ENCODE results near the gene SLC9C2.
"Not testable (repeated sequence)": the region's sequence is repeated elsewhere in the genome, so short reads cannot be mapped to it uniquely, and the experiment has no call there.

The SLC9C2 gene

DNA sequence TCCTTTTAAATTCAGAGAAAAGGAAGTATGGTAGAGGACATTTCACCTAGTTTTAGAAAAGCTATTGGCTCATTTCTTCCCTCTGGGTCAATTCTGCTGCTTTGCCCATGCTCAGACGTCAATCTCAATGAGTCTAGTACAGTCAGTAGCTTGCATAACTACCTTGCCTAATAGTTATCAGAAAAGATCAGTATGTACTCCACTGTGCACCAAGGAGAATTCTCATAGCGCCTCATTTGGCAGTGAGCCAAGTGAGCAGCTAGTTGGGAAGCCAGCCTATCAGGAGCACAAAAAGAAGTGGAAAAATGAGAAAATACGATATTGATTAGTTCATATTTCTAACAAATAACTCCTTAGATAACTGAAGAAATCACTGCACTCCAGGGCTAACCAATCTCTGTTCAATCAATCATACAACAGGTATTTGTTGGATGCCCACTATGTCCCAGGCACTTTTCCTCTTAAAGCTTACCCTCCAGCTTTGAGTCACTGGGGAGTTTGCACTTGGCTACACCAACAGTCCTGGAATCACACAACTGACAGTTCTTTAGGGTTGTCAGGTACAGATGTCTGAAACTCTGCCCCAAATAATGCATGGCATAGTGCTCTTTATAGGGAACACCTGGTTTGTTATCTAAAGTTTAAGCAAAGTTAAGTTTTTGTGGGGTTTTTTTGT, 75.6 kb downstream of the SLC9C2 start:
- Histone ChIP-seq H3K27ac (ENCODE audit: low read depth, low read length, severe bottlenecking) (no peak overlapping the region), H3K4me1 (ENCODE audit: control insufficient read depth, insufficient read depth, low read length, poor library complexity, severe bottlenecking) (peaks cover 9% of the 10 kb centered on the region)
- WGBS, 2 experiments (ENCODE audit: insufficient coverage in 2 of 2): 100% methylated on average over 1 of the region's 3 CpGs; no CpG with 5 or more reads in 1 of the 2 experiments

DNA sequence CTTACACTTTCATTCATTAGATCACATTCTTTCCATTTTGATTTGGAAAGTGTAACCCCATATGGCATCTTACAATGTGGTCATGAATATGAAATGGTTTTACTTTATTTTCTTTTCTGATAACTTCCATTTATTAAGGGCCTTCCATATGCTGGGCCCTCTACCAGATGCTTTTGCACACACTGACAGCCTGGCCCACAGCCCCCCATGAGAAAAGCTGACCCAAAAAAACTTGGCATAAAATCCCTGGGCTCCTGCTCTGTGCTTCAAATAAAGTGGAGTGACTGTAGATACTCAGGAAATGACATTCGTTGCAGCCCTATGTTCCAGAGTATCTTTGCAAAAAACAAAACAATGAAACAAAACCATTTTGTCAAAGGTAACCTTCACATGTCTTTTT, 76.9 kb downstream of the SLC9C2 start:
- no peak overlapping the region for H3K27ac ChIP-seq (ENCODE audit: low read depth, low read length, severe bottlenecking)
- no peaks in the 10 kb centered on the region for H3K36me3 ChIP-seq (ENCODE audit: control insufficient read depth, insufficient read depth, low read length)
- WGBS, 2 experiments (ENCODE audit: insufficient coverage in 2 of 2): 86 to 89% methylated on average over 1 of the region's 1 CpG
- H3K4me3 ChIP-seq (ENCODE audit: extremely low read depth, insufficient read depth, low read length, poor library complexity, severe bottlenecking): no peak overlapping the region
- H3K4me1 ChIP-seq (ENCODE audit: control insufficient read depth, insufficient read depth, low read length, poor library complexity, severe bottlenecking): peaks cover 7% of the 10 kb centered on the region
- H3K9me3 ChIP-seq (ENCODE audit: control insufficient read depth, low read length): no peaks in the 10 kb centered on the region

More for the DNA sequence above, 75.6 kb downstream of the SLC9C2 start:
- H3K4me3 ChIP-seq (ENCODE audit: extremely low read depth, insufficient read depth, low read length, poor library complexity, severe bottlenecking): no peak overlapping the region
- H3K36me3 ChIP-seq (ENCODE audit: control insufficient read depth, insufficient read depth, low read length): no peaks in the 10 kb centered on the region
- no peaks in the 10 kb centered on the region for H3K9me3 ChIP-seq (ENCODE audit: control insufficient read depth, low read length)

DNA sequence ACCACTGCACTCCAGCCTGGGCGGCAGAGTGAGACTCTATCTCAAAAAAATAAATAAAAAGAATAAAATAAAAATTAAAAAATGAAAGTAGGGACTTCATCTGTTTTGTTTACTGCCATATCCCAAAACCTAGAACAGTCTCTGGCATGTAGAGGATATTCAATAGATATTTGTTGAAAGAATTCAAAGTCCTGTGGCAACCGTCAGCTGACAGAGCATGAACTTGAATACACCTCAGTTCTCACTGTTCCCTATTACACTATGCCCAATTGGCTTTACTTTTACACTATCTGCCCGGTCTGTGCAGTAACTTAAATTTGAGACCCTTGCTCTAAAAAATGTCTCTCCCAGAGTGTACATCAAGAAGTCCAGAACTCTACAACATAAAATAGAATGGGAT, 79.5 kb downstream of the SLC9C2 start:
- Histone ChIP-seq H3K4me3 (ENCODE audit: extremely low read depth, insufficient read depth, low read length, poor library complexity, severe bottlenecking) (no peak overlapping the region), H3K27ac (ENCODE audit: low read depth, low read length, severe bottlenecking) (no peak overlapping the region), H3K4me1 (ENCODE audit: control insufficient read depth, insufficient read depth, low read length, poor library complexity, severe bottlenecking) (peaks cover 6% of the 10 kb centered on the region), H3K36me3 (ENCODE audit: control insufficient read depth, insufficient read depth, low read length) (no peaks in the 10 kb centered on the region), H3K9me3 (ENCODE audit: control insufficient read depth, low read length) (no peaks in the 10 kb centered on the region)
- WGBS, 2 experiments (ENCODE audit: insufficient coverage in 2 of 2): 100% methylated on average over 1 of the region's 3 CpGs; no CpG with 5 or more reads in 1 of the 2 experiments

DNA sequence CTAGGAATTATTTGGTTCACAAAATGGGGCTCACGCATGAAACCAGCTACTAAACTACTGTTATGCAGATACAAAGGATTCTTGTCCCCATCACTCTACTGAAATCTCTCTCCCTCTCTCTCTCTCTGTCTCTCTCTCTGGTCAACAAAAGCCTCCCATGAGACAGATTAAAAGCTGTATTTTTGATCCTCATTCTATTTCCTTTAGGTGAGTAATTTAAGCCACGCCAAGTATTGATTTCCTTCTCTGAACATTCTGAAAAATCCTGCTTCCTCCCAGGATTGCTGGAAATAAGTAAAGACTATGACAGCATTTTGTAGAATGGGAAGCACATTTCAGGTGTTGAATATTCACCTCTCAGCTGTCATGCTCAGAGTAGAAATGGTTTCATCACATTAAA, 82.1 kb downstream of the SLC9C2 start:
- H3K9me3 ChIP-seq (ENCODE audit: control insufficient read depth, low read length): no peaks in the 10 kb centered on the region
- no peak overlapping the region for H3K27ac ChIP-seq (ENCODE audit: low read depth, low read length, severe bottlenecking)
- no peaks in the 10 kb centered on the region for H3K36me3 ChIP-seq (ENCODE audit: control insufficient read depth, insufficient read depth, low read length)
- no peak overlapping the region for H3K4me3 ChIP-seq (ENCODE audit: extremely low read depth, insufficient read depth, low read length, poor library complexity, severe bottlenecking)
- peaks cover 7% of the 10 kb centered on the region for H3K4me1 ChIP-seq (ENCODE audit: control insufficient read depth, insufficient read depth, low read length, poor library complexity, severe bottlenecking)
- 90 to 100% methylated on average over 1 of the region's 2 CpGs for WGBS, 2 experiments (ENCODE audit: insufficient coverage in 2 of 2)

DNA sequence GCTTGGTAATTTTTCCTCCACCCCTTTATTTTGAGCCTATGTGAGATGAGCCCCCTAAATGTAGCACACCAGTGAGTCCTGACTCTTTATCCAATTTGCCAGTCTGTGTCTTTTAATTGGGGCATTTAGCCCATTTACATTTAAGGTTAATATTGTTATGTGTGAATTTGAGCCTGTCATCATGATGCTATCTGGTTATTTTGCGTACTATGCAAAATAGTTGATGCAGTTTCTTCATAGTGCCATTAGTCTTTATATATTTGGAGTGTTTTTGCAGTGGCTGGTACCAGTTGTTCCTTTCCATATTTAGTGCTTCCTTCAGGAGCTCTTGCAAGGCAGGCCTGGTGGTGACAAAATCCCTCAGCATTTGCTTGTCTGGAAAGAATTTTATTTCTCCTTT, 88.4 kb downstream of the SLC9C2 start:
- H3K36me3 ChIP-seq (ENCODE audit: control insufficient read depth, insufficient read depth, low read length); H3K9me3 ChIP-seq (ENCODE audit: control insufficient read depth, low read length); H3K27ac ChIP-seq (ENCODE audit: low read depth, low read length, severe bottlenecking); H3K4me3 ChIP-seq (ENCODE audit: extremely low read depth, insufficient read depth, low read length, poor library complexity, severe bottlenecking); H3K4me1 ChIP-seq (ENCODE audit: control insufficient read depth, insufficient read depth, low read length, poor library complexity, severe bottlenecking): not testable (repeated sequence)
- WGBS, 2 experiments (ENCODE audit: insufficient coverage in 2 of 2): 80% methylated on average over 1 of the region's 1 CpG; no CpG with 5 or more reads in 1 of the 2 experiments

DNA sequence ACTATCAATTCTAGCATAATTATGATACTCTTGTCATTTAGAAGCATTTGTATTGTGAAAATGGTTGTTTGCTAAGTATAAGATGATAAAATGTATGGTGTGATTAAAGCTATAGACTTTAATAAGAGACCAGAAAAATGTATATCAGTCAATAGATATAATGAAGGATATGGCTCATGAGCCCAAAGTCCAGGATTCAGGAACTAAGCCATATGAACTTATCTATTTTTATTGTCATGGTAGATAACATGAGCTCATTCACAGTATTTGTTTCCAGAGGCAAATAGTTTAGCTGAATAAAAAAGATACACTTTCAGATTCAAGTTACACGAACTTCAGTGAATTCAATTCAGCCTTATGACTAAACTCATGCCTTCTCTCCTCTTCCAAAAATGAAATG, 93.1 kb downstream of the SLC9C2 start:
- no peaks in the 10 kb centered on the region for H3K9me3 ChIP-seq (ENCODE audit: control insufficient read depth, low read length)
- H3K27ac ChIP-seq (ENCODE audit: low read depth, low read length, severe bottlenecking): no peak overlapping the region
- H3K36me3 ChIP-seq (ENCODE audit: control insufficient read depth, insufficient read depth, low read length): no peaks in the 10 kb centered on the region
- no peak overlapping the region for H3K4me3 ChIP-seq (ENCODE audit: extremely low read depth, insufficient read depth, low read length, poor library complexity, severe bottlenecking)
- 60 to 100% methylated on average over 1 of the region's 1 CpG for WGBS, 2 experiments (ENCODE audit: insufficient coverage in 2 of 2)
- peaks cover 9% of the 10 kb centered on the region for H3K4me1 ChIP-seq (ENCODE audit: control insufficient read depth, insufficient read depth, low read length, poor library complexity, severe bottlenecking)

DNA sequence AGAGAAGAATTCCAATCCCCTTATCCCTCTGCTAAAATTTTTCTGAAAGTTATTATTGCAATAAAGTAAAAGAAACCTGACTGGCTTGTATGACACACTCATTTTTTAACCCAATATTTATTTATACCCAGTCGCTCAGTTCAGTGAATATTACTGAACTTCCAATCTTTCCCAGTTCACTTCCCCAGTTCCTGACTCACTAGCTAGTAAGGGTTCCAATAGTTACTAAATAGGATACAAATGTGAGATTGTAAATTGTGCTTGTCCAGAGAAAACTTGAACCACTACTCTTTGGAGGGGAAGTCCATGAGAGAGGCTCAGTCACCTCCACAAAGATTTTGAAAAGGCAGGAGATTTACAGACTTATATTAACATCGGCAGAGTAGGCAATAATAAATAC, 94.3 kb downstream of the SLC9C2 start:
- Histone ChIP-seq H3K4me1 (ENCODE audit: control insufficient read depth, insufficient read depth, low read length, poor library complexity, severe bottlenecking) (peaks cover 9% of the 10 kb centered on the region), H3K36me3 (ENCODE audit: control insufficient read depth, insufficient read depth, low read length) (no peaks in the 10 kb centered on the region), H3K27ac (ENCODE audit: low read depth, low read length, severe bottlenecking) (no peak overlapping the region), H3K4me3 (ENCODE audit: extremely low read depth, insufficient read depth, low read length, poor library complexity, severe bottlenecking) (no peak overlapping the region), H3K9me3 (ENCODE audit: control insufficient read depth, low read length) (no peaks in the 10 kb centered on the region)
- no CpG with 5 or more reads among the region's 2 CpGs for WGBS, 2 experiments (ENCODE audit: insufficient coverage in 2 of 2)

DNA sequence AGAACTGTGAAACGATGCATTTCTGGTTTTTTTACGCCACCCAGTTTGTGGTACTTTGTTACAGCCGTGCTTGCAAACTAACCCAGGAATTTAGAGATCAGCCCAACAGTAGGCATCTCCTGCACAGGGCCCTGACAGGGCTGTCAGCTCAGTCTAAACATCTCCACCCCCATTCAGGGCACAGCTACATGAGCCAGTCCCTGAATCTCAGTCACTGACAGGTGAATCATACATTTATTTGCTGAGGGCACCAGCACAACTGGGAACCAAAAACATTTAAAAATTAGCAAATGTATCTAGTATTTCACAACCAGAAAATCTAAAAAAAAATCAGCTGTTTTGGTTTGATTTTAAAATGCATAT, 95.0 kb downstream of the SLC9C2 start:
- Histone ChIP-seq H3K9me3 (ENCODE audit: control insufficient read depth, low read length) (no peaks in the 10 kb centered on the region), H3K27ac (ENCODE audit: low read depth, low read length, severe bottlenecking) (peak overlapping the region; percentile 90), H3K4me3 (ENCODE audit: extremely low read depth, insufficient read depth, low read length, poor library complexity, severe bottlenecking) (no peak overlapping the region), H3K36me3 (ENCODE audit: control insufficient read depth, insufficient read depth, low read length) (no peaks in the 10 kb centered on the region), H3K4me1 (ENCODE audit: control insufficient read depth, insufficient read depth, low read length, poor library complexity, severe bottlenecking) (peaks cover 9% of the 10 kb centered on the region)
- 61 to 65% methylated on average over 3 of the region's 3 CpGs for WGBS, 2 experiments (ENCODE audit: insufficient coverage in 2 of 2)

DNA sequence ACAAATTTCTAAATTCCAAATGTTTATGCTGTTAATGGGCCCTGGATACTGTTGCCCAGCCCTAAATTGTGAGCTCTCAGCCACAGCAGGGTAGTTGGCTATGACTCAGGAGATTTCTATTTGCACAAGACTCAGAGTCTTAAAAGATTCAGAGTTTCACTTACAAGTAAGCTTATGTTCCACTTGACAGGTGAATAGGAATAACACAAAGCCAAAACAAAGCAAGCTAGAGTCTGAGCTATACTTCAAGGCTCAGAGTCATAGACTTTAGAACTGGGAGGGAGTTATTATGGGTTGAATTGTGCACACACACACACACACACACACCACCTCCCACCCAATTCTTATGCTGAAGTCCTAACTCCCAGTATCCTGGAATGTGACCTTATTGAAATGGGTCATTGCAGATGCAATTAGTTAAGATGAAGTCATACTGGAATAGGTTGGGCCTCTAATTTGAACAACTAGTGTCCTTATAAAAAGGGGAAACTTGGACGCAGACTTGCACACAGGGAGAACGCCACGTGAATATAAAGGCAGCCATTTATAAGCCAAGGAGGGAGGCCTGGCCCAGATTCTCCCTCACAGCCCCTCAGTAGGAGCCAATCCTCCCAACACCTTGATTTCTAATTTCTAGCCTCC, 95.5 kb downstream of the SLC9C2 start:
- 38 to 59% methylated on average over 3 of the region's 3 CpGs for WGBS, 2 experiments (ENCODE audit: insufficient coverage in 2 of 2)
- no peak overlapping the region for H3K4me3 ChIP-seq (ENCODE audit: extremely low read depth, insufficient read depth, low read length, poor library complexity, severe bottlenecking)
- H3K9me3 ChIP-seq (ENCODE audit: control insufficient read depth, low read length): no peaks in the 10 kb centered on the region
- no peaks in the 10 kb centered on the region for H3K36me3 ChIP-seq (ENCODE audit: control insufficient read depth, insufficient read depth, low read length)
- peak overlapping the region; percentile 90 for H3K27ac ChIP-seq (ENCODE audit: low read depth, low read length, severe bottlenecking)
- H3K4me1 ChIP-seq (ENCODE audit: control insufficient read depth, insufficient read depth, low read length, poor library complexity, severe bottlenecking): peaks cover 9% of the 10 kb centered on the region

DNA sequence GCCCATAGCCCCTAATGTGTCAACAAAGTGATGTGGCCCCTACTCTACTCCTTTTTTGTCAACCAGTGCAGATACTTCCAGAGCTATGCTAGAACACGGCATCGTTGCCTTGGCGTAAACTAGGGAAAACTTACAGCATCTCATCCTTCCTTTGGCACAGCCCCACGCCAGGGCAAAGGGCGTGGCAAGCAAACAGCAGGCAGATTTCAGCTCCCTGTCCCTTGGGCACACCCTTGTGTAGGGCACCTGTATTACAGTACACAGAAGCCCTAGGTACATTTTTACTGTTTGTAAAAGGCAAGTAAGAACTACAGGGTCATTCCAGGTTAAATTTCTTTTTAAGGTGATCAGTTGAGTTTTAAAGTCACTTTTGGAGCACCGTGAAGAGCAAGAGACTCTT, 96.4 kb downstream of the SLC9C2 start:
- Histone ChIP-seq H3K36me3 (ENCODE audit: control insufficient read depth, insufficient read depth, low read length) (no peaks in the 10 kb centered on the region), H3K9me3 (ENCODE audit: control insufficient read depth, low read length) (no peaks in the 10 kb centered on the region), H3K4me1 (ENCODE audit: control insufficient read depth, insufficient read depth, low read length, poor library complexity, severe bottlenecking) (peaks cover 9% of the 10 kb centered on the region), H3K4me3 (ENCODE audit: extremely low read depth, insufficient read depth, low read length, poor library complexity, severe bottlenecking) (no peak overlapping the region), H3K27ac (ENCODE audit: low read depth, low read length, severe bottlenecking) (peak overlapping the region; percentile 90)
- 95% methylated on average over 5 of the region's 6 CpGs; no CpG with 5 or more reads in 1 of the 2 experiments for WGBS, 2 experiments (ENCODE audit: insufficient coverage in 2 of 2)

DNA sequence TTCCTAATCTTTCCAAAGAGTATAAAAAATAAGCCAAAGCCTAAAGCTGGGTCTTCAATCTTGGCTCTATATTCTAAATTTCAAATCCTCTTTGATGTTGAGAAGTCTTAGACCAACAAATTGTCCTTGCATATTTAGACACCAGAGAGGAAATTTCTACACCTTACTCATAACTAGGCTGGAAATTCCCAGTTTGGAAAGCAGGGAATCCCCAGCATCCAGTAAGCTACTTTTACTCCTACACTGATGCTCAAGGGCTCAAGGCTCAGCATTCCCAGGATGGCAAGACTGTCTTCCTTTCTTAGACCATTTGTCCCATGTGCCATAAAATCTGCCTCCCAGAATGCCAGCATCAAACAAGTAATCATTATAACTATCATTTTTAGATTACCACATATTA, 97.5 kb downstream of the SLC9C2 start:
- Histone ChIP-seq H3K36me3 (ENCODE audit: control insufficient read depth, insufficient read depth, low read length) (no peaks in the 10 kb centered on the region), H3K4me3 (ENCODE audit: extremely low read depth, insufficient read depth, low read length, poor library complexity, severe bottlenecking) (no peak overlapping the region), H3K4me1 (ENCODE audit: control insufficient read depth, insufficient read depth, low read length, poor library complexity, severe bottlenecking) (peaks cover 9% of the 10 kb centered on the region), H3K27ac (ENCODE audit: low read depth, low read length, severe bottlenecking) (no peak overlapping the region), H3K9me3 (ENCODE audit: control insufficient read depth, low read length) (no peaks in the 10 kb centered on the region)

Data from mesodermal cell (in vitro differentiated cells).